ENCODE data around the gene WIZ.

DNA sequence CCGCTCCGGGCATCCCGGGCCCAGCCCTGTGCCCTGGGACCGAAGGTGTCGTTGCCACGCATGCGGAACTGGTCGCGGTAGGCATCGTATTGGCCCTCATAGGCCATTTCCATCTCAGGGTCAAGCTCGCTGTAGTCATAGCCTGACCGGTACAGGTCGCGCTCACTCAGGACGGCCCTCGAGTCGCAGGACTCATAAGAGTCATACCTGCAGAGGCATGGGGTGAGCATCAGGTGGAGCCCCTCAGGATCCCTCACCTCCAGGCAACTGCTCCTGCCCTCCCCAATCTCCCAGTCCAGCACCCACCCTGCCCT is 48.4 kb downstream of the WIZ start:
- TF ChIP-seq, protein P1, sequence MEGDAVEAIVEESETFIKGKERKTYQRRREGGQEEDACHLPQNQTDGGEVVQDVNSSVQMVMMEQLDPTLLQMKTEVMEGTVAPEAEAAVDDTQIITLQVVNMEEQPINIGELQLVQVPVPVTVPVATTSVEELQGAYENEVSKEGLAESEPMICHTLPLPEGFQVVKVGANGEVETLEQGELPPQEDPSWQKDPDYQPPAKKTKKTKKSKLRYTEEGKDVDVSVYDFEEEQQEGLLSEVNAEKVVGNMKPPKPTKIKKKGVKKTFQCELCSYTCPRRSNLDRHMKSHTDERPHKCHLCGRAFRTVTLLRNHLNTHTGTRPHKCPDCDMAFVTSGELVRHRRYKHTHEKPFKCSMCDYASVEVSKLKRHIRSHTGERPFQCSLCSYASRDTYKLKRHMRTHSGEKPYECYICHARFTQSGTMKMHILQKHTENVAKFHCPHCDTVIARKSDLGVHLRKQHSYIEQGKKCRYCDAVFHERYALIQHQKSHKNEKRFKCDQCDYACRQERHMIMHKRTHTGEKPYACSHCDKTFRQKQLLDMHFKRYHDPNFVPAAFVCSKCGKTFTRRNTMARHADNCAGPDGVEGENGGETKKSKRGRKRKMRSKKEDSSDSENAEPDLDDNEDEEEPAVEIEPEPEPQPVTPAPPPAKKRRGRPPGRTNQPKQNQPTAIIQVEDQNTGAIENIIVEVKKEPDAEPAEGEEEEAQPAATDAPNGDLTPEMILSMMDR (IDR thresholded peaks at IDR 0.05 in 2 of 3, conservative IDR thresholded peaks at IDR 0.05 in 1 of 3; ENCODE audit: insufficient read depth in 2 of 3, low read depth in 1 of 3, low read length in 3 of 3) = no peak
- TF ChIP-seq ZKSCAN1 (IDR thresholded peaks at IDR 0.05; ENCODE audit: low read depth, low read length) = no peak
- no peak for TF ChIP-seq KDM4B (IDR thresholded peaks at IDR 0.05; ENCODE audit: borderline replicate concordance in 2 of 2, low read depth in 1 of 2)
- TF ChIP-seq HDAC6 (IDR thresholded peaks at IDR 0.05; ENCODE audit: low read depth, low read length) = no peak
- no peak for TF ChIP-seq YY1 (IDR thresholded peaks at IDR 0.05; ENCODE audit: borderline replicate concordance in 1 of 3, control insufficient read depth in 1 of 3, extremely low read depth in 1 of 3, insufficient read depth in 3 of 3, insufficient read length in 1 of 3, insufficient replicate concordance in 2 of 3, low read depth in 1 of 3, low read length in 2 of 3)
- no peak for TF ChIP-seq MXI1 (IDR thresholded peaks at IDR 0.05; ENCODE audit: low read depth, low read length)
- no peak for TF ChIP-seq BRCA1 (IDR thresholded peaks at IDR 0.05)
- TF ChIP-seq BRCA1 (CRISPR knock-in tag; IDR thresholded peaks at IDR 0.05) = no peak
- no peak for TF ChIP-seq SMARCB1 (IDR thresholded peaks at IDR 0.05; ENCODE audit: insufficient read length, low read depth)
- TF ChIP-seq, protein P2, sequence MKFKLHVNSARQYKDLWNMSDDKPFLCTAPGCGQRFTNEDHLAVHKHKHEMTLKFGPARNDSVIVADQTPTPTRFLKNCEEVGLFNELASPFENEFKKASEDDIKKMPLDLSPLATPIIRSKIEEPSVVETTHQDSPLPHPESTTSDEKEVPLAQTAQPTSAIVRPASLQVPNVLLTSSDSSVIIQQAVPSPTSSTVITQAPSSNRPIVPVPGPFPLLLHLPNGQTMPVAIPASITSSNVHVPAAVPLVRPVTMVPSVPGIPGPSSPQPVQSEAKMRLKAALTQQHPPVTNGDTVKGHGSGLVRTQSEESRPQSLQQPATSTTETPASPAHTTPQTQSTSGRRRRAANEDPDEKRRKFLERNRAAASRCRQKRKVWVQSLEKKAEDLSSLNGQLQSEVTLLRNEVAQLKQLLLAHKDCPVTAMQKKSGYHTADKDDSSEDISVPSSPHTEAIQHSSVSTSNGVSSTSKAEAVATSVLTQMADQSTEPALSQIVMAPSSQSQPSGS (CRISPR knock-in tag; IDR thresholded peaks at IDR 0.05) = no peak
- TF ChIP-seq JUND (IDR thresholded peaks at IDR 0.05; ENCODE audit: borderline replicate concordance, low read depth, low read length) = no peak
- no peak for TF ChIP-seq JUND (tag; IDR thresholded peaks at IDR 0.05; ENCODE audit: borderline replicate concordance, low read depth, low read length)

Data from K562 (cell line).